HL-60 (cell line): ENCODE data around the gene GRK1.

Experiments
- DNase-seq, 2 experiments: peaks; one replicate each; pipeline ENCODE4 v3.0.0-alpha.2; 2010 to 2020; ENCODE audit warnings: low read depth in 1 of 2, low spot score in 1 of 2
- H3K27ac ChIP-seq: fragments of 250-450 bp; sonication (Bioruptor Pico); replicated peaks from 2 replicates; pipeline ENCODE4 v1.5.1; 2020; ENCODE audit warnings: mild to moderate bottlenecking, moderate library complexity
- H3K27me3 ChIP-seq: fragments of 250-450 bp; sonication (Bioruptor Pico); 2 replicates; pipeline ENCODE4 v1.5.1; 2021; ENCODE audit warnings: mild to moderate bottlenecking, moderate library complexity; ENCODE audit not compliant: insufficient read depth, poor library complexity, severe bottlenecking
- H3K4me3 ChIP-seq: replicated peaks from 2 replicates; pipeline ENCODE4 v1.5.1; 2011; ENCODE audit warnings: mild to moderate bottlenecking, control low read depth, low read length; ENCODE audit not compliant: insufficient read depth
- CTCF ChIP-seq: IDR thresholded peaks from one replicate; pipeline ENCODE4 v1.5.1; 2011; ENCODE audit warnings: low read length, control low read depth, inconsistent platforms; ENCODE audit not compliant: insufficient read depth
- GABPA ChIP-seq: IDR thresholded peaks from 2 replicates; pipeline ENCODE4 v1.6.1; 2012; ENCODE audit warnings: low read depth
- POLR2AphosphoS5 ChIP-seq: IDR thresholded peaks from 2 replicates; pipeline ENCODE4 v1.6.1; 2012; ENCODE audit warnings: low read depth
- REST ChIP-seq: IDR thresholded peaks from 2 replicates; pipeline ENCODE4 v1.6.1; 2012; ENCODE audit warnings: low read depth; ENCODE audit not compliant: insufficient replicate concordance
- SPI1 ChIP-seq: IDR thresholded peaks from 2 replicates; pipeline ENCODE4 v1.6.1; 2012; ENCODE audit warnings: low read depth, mild to moderate bottlenecking, borderline replicate concordance

The GRK1 gene

GRCh38 chr13:113625965-113626721 lies 40.9 kb upstream of the GRK1 start:
- Histone ChIP-seq H3K27ac (no peak overlapping the region), H3K27me3 (no peaks in the 10 kb centered on the region), H3K4me3 (no peak overlapping the region)
- TF ChIP-seq POLR2AphosphoS5 = no peak
- TF ChIP-seq SPI1 = no peak
- TF ChIP-seq REST = no peak
- TF ChIP-seq CTCF = no peak
- no peak for TF ChIP-seq GABPA
- no peak for DNase-seq

- no peak for DNase-seq
- TF ChIP-seq POLR2AphosphoS5 (no peak), SPI1 (no peak), GABPA (no peak), CTCF (no peak), REST (no peak)
- H3K4me3 ChIP-seq = no peak overlapping the region
- H3K27me3 ChIP-seq = no peaks in the 10 kb centered on the region
- no peak overlapping the region for H3K27ac ChIP-seq
Observed at GRCh38 chr13:113627136-113627535, 39.9 kb upstream of the GRK1 start.

- TF ChIP-seq POLR2AphosphoS5 (no peak), REST (no peak), GABPA (no peak), SPI1 (no peak)
- Histone ChIP-seq H3K4me3 (no peak overlapping the region), H3K27me3 (no peaks in the 10 kb centered on the region), H3K27ac (no peak overlapping the region)
- DNase-seq = no peak
Observed at GRCh38 chr13:113628291-113629270, 38.4 kb upstream of the GRK1 start.
